Left ventricle myocardium inferior (tissue), 1 donor: Measurements from ENCODE around the gene TIMP1. TPM values are rescaled to one million over a fixed set of nuclear protein-coding genes. Genes with fewer than 3 reads are reported as not detected.

Source experiments
- DNase-seq: peaks from one replicate; pipeline ENCODE4 v3.0.0-alpha.2; 2020
- H3K27ac ChIP-seq: fragments of 200-600 bp; replicated peaks from 2 replicates; pipeline ENCODE4 v1.8.0; 2021
- H3K27me3 ChIP-seq: fragments of 200-600 bp; 2 replicates; pipeline ENCODE4 v1.8.0; 2021; ENCODE audit warnings: low read depth
- H3K36me3 ChIP-seq: fragments of 200-600 bp; 2 replicates; pipeline ENCODE4 v1.8.0; 2021
- H3K4me1 ChIP-seq: fragments of 200-600 bp; 2 replicates; pipeline ENCODE4 v1.8.0; 2021
- H3K4me3 ChIP-seq: fragments of 200-600 bp; 2 replicates; pipeline ENCODE4 v1.8.0; 2021; ENCODE audit warnings: mild to moderate bottlenecking, moderate library complexity
- H3K9me3 ChIP-seq: fragments of 200-600 bp; replicated peaks from 2 replicates; pipeline ENCODE4 v1.8.0; 2021
- CTCF ChIP-seq: fragments of 200-600 bp; IDR thresholded peaks from 2 replicates; pipeline ENCODE4 v1.8.0; 2021; ENCODE audit warnings: antibody characterized with exemption, mild to moderate bottlenecking, borderline replicate concordance
- intact Hi-C: fragments of 100-400 bp; cut with micrococcal nuclease; formaldehyde crosslinking; loops from one replicate; pipeline ENCODE4 v1.11.0; 2022
- total RNA-seq: library from RNA; stranded (reverse); fragmentation: NEBNext Ultra II Directional; extraction: Animal tissue kit (Norgen Biotek cat#: 25700); gene quantifications from one replicate; pipeline ENCODE4 v1.2.1, GENCODE V29; 2021
- donor health status: DM: no; HTN: yes; CAD: no; lungs with severe emphysema.

Gene TIMP1
- total RNA-seq, 1 donor from 2014 or later = 99.3 TPM

GRCh38 chrX:47608130-47608810 lies 26.0 kb downstream of the TIMP1 start:
- H3K36me3 ChIP-seq = no peaks in the 10 kb centered on the region
- DNase-seq = no peak
- H3K27me3 ChIP-seq = no peaks in the 10 kb centered on the region
- H3K27ac ChIP-seq = no peak overlapping the region
- H3K4me3 ChIP-seq = no peak overlapping the region
- intact Hi-C loops = no loop called here
- H3K4me1 ChIP-seq = no peaks in the 10 kb centered on the region
- no peaks in the 10 kb centered on the region for H3K9me3 ChIP-seq
- no peak for TF ChIP-seq CTCF

- Histone ChIP-seq H3K9me3 (no peaks in the 10 kb centered on the region), H3K27me3 (no peaks in the 10 kb centered on the region), H3K36me3 (no peaks in the 10 kb centered on the region), H3K4me1 (no peaks in the 10 kb centered on the region), H3K27ac (no peak overlapping the region), H3K4me3 (no peak overlapping the region)
- TF ChIP-seq CTCF = no peak
- intact Hi-C loops = no loop called here
- DNase-seq = no peak
Measured at GRCh38 chrX:47610511-47610910, 28.3 kb downstream of the TIMP1 start.

GRCh38 chrX:47611489-47611888 lies 29.3 kb downstream of the TIMP1 start:
- no peak for DNase-seq
- intact Hi-C loops = no loop called here

GRCh38 chrX:47611926-47612325 lies 29.7 kb downstream of the TIMP1 start:
- intact Hi-C loops = no loop called here
- Histone ChIP-seq H3K9me3 (no peaks in the 10 kb centered on the region), H3K4me3 (no peak overlapping the region), H3K36me3 (no peaks in the 10 kb centered on the region), H3K27ac (no peak overlapping the region), H3K27me3 (no peaks in the 10 kb centered on the region), H3K4me1 (no peaks in the 10 kb centered on the region)
- no peak for DNase-seq
- no peak for TF ChIP-seq CTCF

More at GRCh38 chrX:47611489-47611888, 29.3 kb downstream of the TIMP1 start:
- Histone ChIP-seq H3K27ac (no peak overlapping the region), H3K9me3 (no peaks in the 10 kb centered on the region), H3K27me3 (no peaks in the 10 kb centered on the region), H3K36me3 (no peaks in the 10 kb centered on the region), H3K4me1 (no peaks in the 10 kb centered on the region), H3K4me3 (no peak overlapping the region)
- TF ChIP-seq CTCF = no peak

- H3K4me1 ChIP-seq = no peaks in the 10 kb centered on the region
- H3K27ac ChIP-seq = no peak overlapping the region
- no peaks in the 10 kb centered on the region for H3K9me3 ChIP-seq
- TF ChIP-seq CTCF = no peak
- no peak for DNase-seq
- no peaks in the 10 kb centered on the region for H3K36me3 ChIP-seq
- no peaks in the 10 kb centered on the region for H3K27me3 ChIP-seq
- intact Hi-C loops = no loop called here
- H3K4me3 ChIP-seq = no peak overlapping the region
Measured at GRCh38 chrX:47612418-47612817, 30.2 kb downstream of the TIMP1 start.
